Stimulated activated CD4-positive, alpha-beta T cell treated with anti-CD3 and anti-CD28 coated beads, Interleukin-1b, Interleukin-23, amount 100 ng/mL, for 48 hours (primary cell): ENCODE data around the gene CFD.
"Not testable (repeated sequence)": the region's sequence is repeated elsewhere in the genome, so short reads cannot be mapped to it uniquely, and the experiment has no call there.

Source experiments
- DNase-seq: peaks from one replicate; pipeline ENCODE4 v3.0.0-alpha.2; 2020

The CFD gene

DNA sequence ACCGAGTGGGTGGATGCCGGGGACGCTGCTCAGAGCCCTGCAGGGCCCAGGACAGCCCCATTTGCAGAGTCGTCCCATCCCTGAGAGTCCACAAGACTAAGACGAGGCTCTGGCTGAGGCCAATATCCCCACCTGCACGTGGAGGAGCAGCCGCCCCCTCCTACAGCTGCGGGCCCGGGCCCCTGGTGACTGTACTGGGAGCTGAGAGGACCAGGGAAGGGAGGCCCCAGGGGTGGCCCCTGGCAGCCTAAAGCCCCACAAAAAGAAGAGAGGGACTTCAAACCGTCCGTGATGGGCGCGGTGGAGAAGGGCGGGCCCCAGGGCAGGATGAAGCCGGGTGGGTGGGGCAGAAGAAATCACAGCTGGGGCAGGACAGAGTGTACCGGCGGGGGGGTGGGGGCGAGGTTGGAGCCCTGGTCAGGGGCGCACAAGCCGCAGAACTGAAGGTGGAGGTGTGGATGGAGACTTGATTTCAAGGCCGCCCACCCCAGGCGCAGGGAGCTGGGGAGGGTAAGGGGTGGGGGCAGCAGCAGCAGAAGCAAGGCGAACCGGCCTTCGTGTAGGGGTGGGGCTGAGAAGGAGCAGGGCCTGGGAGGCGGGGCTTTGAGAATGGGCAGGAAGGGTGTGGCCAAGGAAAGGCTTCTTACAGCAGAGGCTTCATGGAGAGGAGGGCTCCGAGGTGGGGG lies 12.9 kb downstream of the CFD start:
- DNase-seq: peak; percentile 89

DNA sequence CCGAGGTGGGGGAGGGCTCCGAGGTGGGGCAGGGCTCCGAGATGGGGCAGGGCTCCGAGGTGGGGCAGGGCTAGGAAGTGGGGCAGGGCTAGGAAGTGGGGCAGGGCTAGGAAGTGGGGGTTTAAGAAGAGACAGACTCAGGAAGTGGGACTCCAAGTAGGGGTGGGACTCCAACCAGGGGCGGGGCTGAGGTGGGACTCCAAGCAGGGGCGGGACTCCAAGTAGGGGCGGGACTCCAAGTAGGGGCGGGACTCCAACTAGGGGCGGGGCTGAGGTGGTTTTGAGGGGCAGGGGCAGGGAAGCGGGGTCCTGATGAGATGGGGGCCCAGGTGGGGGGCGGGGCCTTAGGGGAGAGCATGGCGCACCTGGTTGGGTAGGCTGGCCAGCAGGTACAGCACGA lies 13.6 kb downstream of the CFD start:
- DNase-seq: peak; percentile 76

DNA sequence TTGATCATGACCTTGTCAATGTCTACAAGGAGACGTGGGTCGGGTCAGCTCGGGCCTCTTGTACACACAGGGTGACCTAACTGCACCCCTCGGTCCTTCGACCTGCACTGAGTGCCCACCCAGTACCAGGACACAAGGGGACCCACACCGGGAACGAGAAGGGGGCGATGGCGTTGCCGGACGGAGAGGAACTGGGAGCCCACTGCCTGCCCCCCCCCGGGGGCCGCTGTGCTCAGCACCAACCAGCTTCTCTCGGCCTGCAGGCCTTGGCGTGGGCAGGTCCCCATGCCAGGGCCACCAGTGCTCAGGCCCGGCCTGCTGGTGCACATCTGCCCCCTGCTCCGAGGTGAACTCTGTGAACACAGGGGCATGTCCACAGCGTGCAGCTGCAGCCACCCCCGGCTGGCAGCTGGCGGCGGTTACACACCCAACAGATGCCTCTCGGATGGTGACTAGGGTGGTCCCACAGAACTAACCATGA lies 14.1 kb downstream of the CFD start:
- no peak for DNase-seq

DNA sequence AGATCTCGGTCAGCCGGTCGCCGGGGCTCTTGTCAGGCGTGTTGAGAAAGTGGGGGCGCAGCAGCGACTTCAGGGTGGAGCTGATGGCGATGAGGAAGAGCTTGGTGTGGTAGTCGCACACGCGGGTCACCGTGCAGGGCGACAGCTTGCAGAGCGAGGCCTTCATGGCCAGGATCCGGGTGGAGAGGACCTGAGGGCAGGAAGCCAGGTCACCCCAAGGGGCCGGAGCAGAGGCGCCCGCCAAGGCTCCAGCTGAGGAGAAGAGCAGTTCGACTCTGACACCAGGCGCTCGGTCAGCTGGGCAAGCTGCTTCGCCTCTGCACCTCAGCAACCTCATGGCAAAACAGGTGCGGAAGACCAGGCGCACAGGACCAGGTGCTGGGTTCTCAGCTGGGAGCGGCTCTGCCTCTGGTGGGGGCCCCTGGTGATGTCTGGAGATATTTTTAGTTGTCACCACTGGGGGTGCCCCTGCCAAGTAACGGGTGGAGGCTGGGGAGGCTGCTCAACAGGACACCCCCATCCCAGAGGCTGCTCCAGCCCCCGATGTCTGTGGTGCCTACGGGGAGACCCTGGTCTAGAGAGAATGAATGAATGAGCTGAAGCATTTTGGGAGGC lies 15.9 kb downstream of the CFD start:
- no peak for DNase-seq

DNA sequence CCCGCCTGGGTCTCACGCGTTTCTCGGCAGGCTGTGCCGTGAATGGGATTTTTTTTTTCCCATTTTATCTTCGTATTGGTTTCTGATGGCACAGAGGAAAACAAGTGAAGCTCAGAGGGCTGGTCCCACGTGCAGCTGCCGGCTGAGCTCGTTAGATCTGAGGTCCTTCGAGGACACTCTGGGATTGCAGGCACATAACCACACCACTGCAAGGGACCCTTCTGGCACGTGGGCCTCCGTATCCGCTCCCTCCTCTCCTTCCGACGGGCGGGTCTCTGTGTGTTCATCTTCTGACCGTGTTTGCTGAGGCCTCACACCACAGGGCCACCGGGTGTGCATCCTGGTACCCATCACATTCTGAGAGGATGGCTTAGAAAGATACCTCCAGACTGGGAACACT lies 16.6 kb downstream of the CFD start:
- DNase-seq: no peak

DNA sequence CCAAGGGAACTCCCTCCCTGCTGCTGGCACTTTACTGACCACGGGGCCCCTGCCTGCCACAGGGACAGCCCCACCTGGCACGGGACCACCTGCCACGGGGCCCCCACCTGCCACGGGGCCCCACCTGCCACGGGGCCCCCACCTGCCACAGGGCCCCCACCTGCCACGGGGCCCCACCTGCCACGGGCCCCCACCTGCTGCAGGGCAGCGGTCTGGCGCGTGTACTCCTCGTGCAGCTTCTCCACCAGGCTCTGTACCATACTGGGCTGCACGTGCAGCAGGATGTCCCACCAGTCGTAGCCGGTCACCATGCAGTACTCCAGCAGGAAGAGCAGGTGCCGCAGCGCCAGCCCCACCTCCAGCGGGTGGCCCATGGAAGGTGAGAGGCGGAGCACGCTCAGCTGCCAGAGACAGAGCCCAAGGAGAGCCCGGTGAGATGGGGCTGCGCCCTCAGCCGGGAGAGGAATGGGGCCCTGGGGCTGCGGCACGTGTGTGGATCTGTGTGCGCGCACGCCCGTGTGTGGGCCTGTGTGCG lies 17.4 kb downstream of the CFD start:
- no peak for DNase-seq

DNA sequence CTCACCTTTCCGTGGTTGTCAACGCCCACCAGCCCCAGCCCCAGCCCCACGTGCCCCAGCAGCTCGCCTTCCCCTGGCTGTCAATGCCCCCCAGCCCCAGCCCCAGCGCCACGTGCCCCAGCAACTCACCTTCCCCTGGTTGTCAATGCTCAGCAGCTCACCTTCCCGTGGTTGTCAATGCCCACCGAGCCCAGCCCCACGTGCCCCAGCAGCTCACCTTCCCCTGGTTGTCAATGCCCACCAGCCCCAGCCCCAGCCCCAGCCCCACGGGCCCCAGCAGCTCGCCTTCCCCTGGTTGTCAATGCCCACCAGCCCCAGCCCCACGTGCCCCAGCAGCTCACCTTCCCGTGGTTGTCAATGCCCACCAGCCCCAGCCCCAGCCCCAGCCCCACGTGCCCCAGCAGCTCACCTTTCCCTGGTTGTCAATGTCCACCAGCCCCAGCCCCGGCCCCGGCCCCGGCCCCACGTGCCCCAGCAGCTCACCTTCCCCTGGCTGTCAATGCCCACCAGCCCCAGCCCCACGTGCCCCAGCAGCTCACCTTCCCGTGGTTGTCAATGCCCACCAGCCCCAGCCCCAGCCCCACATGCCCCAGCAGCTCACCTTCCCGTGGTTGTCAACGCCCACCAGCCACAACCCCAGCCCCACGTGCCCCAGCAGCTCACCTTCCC lies 18.7 kb downstream of the CFD start:
- DNase-seq: not testable (repeated sequence)

DNA sequence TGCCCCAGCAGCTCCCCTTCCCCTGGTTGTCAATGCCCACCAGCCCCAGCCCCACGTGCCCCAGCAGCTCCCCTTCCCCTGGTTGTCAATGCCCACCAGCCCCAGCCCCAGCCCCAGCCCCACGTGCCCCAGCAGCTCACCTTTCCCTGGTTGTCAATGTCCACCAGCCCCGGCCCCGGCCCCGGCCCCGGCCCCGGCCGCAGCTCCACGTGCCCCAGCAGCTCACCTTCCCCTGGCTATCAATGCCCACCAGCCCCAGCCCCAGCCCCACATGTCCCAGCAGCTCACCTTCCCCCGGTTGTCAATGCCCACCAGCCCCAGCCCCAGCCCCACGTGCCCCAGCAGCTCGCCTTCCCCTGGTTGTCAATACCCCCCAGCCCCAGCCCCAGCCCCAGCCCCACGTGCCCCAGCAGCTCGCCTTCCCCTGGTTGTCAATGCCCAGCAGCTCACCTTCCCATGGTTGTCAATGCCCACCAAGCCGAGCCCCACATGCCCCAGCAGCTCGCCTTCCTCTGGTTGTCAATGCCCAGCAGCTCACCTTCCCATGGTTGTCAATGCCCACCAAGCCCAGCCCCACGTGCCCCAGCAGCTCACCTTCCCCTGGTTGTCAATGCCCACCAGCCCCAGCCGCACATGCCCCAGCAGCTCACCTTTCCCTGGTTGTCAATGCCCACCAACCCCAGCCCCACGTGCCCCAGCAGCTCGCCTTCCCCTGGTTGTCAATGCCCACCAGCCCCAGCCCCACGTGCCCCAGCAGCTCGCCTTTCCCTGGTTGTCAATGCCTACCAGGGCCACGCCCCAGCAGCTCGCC lies 19.5 kb downstream of the CFD start:
- DNase-seq: not testable (repeated sequence)

DNA sequence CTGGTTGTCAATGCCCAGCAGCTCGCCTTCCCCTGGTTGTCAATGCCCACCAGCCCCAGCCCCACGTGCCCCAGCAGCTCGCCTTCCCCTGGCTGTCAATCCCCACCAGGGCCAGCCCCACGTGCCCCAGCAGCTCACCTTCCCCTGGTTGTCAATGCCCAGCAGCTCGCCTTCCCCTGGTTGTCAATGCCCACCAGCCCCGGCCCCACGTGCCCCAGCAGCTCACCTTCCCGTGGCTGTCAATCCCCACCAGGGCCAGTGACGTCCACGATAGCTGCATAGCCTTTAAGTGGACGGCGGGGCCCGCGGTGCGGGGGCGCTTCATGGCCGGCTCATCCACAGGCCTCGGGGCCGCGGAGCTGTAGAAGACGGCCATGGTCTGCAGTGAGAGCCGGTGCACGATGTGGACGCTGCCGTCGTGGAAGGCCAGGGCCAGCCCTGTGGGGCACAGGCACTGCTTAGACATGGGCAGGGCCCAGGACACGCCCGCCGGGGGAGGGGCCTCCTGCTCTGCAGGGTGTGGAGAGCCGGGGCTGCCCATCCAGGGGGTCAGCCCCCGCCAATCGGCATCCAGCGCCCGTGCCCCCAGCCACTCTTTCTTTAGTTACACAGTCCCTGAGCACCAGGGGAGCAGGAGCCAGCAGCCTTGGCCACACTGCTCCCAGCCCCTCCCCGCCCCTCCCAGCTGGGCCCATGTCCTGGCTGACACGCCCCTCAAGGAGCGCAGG lies 20.4 kb downstream of the CFD start:
- DNase-seq: no peak

DNA sequence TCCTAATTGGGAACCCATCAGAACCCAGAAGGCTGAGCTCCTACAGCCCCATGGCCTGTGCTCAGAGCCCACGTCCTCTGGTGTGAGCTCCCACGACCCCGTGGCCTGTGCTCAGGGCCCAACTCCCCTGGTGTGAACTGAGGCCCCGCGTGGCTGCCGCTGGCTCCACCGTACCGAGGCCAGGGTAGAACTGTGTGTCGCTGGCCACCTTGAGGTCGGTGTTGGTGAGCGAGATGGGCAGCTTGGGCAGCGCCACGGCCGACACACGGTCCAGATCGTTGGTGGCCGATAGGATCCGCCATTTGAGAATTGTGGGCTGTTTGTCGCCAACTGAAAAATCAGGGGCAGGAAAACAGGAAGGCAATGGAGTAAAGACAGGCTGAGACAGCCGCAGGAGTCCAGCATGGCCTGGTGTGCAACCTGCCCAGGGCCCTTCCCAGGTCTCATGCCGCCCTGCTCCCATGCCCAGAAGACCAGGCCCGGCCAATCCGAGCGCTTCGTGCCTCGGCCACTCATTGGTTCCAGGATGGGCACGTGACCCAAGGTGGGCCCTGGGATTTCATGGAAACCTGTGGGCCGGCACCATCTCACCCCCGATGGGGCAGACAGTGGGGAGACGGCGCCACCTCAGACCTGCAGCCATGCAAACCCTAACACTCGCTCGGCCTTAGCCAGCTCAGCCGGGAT lies 22.1 kb downstream of the CFD start:
- no peak for DNase-seq

DNA sequence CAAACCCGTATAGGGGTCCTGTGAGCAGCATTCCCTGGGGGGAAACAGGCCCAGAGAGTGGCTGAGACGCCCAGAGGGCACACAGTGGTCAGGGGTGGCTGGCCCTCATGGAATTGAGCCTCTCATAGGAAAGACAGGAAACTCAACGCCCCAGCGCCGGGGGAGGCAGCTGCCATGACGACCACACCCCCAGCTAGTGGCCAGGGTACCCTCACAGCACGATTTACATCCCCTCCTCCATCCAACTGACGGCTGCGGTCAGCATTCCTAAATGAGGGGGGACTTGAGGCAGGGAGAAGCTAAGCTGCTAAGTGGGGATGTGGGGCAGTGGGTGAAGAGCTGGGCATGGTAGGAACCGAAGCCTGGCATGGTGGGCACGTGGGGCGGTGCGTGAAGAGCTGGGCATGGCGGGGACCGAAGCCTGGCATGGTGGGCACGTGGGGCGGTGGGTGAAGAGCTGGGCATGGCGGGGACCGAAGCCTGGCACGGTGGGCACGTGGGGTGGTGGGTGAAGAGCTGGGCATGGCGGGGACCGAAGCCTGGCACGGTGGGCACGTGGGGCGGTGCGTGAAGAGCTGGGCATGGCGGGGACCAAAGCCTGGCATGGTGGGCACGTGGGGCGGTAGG lies 23.5 kb downstream of the CFD start:
- no peak for DNase-seq

DNA sequence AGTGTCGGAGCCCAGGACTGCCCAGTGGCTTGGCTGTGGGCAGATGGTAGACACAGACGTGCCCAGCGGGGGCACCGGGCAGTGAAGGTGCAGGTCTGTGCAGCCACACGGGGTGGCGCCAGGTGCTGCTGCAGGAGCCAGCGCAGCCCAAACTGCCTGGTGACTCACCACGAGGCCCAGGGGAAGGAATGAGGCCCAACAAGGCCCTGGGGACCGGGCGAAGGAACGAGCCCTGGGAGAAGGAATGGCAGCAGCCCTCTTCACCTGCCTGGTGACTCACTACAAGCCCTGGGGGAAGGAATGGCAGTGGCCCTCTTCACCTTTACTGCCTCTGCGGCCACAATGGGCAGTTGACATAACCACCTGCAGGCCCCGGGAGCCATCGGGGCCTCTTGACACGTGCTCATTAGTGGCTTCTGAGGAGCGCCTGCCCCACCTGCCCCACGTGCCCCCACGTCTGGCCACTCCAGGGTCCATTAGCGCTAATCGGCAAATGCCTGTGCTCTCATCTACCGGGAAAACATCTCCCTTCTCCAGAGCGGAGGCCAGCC lies 24.3 kb downstream of the CFD start:
- DNase-seq: no peak

DNA sequence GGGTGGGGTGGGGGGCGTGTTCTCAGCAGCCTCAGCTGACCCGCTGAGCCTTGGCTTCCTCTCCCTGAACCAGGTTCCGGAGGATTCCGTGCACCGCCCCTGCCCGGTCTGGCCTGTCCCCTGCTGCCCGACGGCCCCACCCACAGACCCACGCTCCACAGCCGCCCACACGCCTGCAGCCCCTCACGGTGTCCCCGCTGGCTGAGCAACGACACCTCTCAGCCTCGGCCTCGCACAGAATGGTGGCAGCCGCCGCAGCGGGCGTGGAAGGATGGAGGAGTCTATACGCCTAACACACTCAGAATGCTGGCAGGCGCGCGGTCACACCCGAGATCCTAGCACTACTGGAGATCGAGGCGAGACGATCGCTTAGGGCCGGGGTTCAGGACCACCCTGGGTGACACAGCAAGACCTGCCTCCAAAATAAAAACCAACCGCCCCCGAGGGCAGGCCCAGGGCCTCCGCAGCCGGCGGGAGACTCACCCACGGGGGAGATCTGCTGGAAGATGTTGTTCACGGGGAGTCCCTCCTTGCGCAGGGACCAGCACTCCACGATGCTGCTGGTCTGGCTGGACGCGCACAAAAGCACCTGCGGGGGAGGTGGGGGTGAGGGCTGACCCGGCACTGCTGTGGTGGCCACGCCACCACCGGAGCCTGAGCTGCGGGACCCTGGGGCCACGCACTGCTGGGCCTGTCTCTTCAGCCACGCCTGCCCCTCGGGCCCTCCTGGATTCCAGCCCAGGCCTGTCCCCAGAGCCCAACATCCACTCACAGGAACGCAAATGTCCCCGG lies 25.2 kb downstream of the CFD start:
- DNase-seq: no peak

DNA sequence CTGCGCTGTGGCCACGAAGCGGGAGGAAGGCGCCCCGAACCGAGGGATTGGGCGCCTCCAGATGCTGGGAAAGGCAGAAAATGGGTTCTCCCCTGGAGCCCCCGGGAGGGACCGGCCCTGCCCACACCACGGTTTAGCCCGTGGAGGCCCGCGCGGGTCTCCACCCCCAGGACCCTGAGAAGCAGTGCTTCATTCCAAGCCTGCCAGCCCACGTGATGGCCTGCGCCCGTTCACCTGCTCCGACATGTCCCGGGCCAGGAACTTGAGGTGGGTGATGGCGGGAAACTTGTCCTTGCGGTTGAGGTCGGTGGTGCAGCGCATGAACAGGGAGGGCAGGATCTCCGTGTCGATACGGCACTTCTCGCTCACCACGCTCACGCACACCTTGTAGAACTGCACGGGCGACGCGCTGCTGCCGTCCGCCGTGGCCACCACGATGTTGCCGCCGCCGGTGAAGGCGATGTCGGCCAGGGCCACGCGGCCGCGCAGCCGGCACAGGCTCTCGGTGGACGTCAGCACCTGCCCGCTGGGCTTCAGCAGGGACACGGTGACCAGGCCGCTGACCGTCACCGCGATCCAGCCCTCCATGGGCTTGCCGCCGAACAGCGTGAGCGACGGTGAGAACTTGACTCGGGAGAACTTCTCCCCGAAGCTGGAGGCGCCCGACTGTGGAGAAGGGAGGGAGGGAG lies 26.2 kb downstream of the CFD start:
- DNase-seq: no peak

DNA sequence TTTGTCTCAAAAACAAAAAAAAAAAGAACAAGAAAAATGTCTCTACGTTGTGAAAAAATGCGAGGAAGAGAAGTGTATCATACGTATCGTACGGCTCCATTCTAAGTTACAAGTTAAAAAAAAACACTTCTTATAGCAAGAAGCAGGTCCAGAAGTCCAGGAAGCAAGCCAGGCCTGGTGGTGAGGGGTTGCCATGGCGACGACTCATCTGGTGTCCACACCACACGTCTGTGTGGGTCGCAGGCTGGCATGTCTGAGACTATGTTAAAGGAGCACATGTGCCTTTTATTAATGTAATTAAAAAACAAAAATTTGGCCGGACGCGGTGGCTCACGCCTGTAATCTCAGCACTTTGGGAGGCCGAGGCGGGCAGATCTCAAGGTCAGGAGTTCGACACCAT lies 27.6 kb downstream of the CFD start:
- no peak for DNase-seq

DNA sequence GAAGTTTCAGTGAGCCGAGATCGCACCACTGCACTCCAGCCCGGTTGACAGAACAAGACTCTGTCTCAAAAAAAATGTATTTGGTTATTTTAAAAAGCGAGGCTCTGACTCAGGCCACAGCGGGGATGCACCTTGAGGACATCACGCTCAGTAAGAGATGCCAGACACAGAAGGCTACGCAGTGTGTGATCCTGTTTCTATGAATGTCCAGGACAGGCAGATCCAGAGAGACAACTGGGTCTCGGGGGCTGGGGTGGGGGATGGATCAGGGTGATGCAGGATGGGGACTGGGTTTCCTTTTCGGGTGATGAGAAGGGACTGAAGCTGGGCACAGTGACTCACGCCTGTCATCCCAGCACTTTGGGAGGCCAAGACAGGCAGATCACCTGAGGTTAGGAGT lies 28.1 kb downstream of the CFD start:
- no peak for DNase-seq

DNA sequence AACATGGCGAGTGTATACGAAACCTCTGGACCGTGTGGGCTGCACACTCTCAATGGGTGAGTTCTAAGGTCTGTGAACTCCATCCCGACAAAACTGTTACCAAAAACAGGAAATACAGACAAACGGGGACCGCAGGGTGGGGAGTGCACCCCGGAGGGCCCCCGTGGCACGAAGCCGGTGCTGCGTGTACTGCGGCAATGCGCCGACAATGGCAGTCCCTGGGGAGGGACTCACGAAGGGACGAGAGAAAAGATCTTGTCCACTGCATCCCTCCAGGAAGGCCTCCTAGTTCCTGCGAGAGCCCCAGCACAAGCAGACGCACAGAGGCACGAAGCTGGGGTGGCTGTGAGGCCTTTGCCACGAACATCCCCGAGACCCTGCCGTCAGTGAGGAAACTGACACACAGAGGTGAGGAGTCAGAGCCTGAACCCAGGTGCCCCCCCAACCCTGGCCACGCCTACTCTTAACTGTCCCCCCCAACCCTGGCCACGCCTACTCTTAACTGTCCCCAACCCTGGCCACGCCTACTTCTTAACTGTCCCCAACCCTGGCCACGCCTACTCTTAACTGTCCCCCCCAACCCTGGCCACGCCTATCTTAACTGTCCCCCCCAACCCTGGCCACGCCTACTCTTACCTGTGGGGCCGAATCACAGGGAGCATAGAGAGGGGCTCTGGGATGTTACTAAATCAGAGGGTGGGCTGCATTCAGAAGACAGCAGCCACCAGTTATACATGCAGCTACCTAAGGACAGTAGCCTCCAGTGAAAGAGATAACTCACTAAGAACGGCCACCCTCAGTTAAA lies 29.3 kb downstream of the CFD start:
- DNase-seq: peak; percentile 54

DNA sequence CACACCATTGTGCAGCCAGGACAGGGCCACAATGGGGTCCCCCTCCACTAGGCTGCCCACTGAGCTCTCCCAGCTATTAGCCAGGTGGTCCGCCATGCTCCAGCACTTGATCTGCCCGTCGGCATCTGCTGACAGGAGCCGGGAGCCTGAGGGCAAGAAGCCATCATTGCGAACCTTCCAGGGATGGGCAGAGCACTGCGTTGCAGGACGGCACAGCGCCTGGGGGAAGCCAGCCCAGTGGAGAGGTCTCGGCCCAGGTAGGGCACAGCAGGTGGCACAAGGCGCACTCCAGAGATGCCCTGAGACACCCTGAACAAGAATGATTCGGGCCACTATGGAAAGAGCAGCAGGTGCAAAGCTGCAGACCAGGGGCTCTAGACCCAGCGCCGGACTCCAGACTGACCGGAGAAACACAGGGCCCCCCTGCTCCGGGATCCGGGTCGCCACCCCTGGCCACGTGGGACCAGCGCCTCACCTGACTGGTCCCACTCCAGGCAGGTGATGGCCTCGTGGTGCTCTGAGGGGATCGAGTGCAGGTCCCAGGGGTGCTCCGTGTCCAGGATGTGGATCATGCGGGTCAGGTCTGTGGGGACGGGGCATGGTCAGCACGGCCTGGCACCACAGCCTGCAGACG lies 30.3 kb downstream of the CFD start:
- DNase-seq: no peak
